GM12878 (cell line): ENCODE results near the gene NINJ1. TPM values are rescaled to one million over a fixed set of nuclear protein-coding genes. Genes with fewer than 3 reads are reported as not detected.

ENCODE experiments used
- BACH1 ChIP-seq: fragments of 450-650 bp; IDR thresholded peaks from 2 replicates; pipeline ENCODE4 v1.6.1; 2017; ENCODE audit warnings: mild to moderate bottlenecking, borderline replicate concordance
- BHLHE40 ChIP-seq, 2 experiments: fragments of 450-650 bp in 1 of 2; IDR thresholded peaks; 2 replicates each; pipeline ENCODE4 v1.6.1; 2011 to 2017; ENCODE audit warnings: low read depth in 2 of 2, borderline replicate concordance in 1 of 2, improper control_type of control experiment in 1 of 2, low read length in 1 of 2, mild to moderate bottlenecking in 1 of 2
- BMI1 ChIP-seq: fragments of 450-650 bp; IDR thresholded peaks from 2 replicates; pipeline ENCODE4 v1.6.1; 2016; ENCODE audit warnings: mild to moderate bottlenecking, moderate library complexity, borderline replicate concordance
- CREB1 ChIP-seq: IDR thresholded peaks from 2 replicates; pipeline ENCODE4 v1.6.1; 2012; ENCODE audit warnings: low read depth, mild to moderate bottlenecking, inconsistent platforms
- EGR1 ChIP-seq, 2 experiments: IDR thresholded peaks; 1 replicate in 1 of 2; 2 replicates in 1 of 2; pipeline ENCODE4 v1.6.1; 2011 to 2012; ENCODE audit warnings: low read depth in 2 of 2, low read length in 2 of 2, borderline replicate concordance in 1 of 2, mild to moderate bottlenecking in 1 of 2, moderate library complexity in 1 of 2
- ESRRA ChIP-seq: IDR thresholded peaks from 2 replicates; pipeline ENCODE4 v1.6.1; 2012; ENCODE audit warnings: mild to moderate bottlenecking, low read length, improper control_type of control experiment
- IKZF1 ChIP-seq: fragments of 450-650 bp; conservative IDR thresholded peaks from 2 replicates; pipeline ENCODE4 v1.6.1; 2017; ENCODE audit warnings: antibody characterized with exemption, mild to moderate bottlenecking
- KLF5 ChIP-seq: fragments of 450-650 bp; IDR thresholded peaks from 2 replicates; pipeline ENCODE4 v1.6.1; 2014; ENCODE audit warnings: mild to moderate bottlenecking; ENCODE audit not compliant: partially characterized antibody
- NR2F1 ChIP-seq: fragments of 450-650 bp; conservative IDR thresholded peaks from 2 replicates; pipeline ENCODE4 v1.6.1; 2017; ENCODE audit warnings: mild to moderate bottlenecking
- PAX5 ChIP-seq: IDR thresholded peaks from 2 replicates; pipeline ENCODE4 v1.6.1; 2011; ENCODE audit warnings: low read depth, low read length, borderline replicate concordance
- PBX3 ChIP-seq: IDR thresholded peaks from 2 replicates; pipeline ENCODE4 v1.6.1; 2011; ENCODE audit warnings: mild to moderate bottlenecking, low read depth, low read length, moderate library complexity; ENCODE audit not compliant: insufficient replicate concordance
- PKNOX1 ChIP-seq: fragments of 450-650 bp; IDR thresholded peaks from 2 replicates; pipeline ENCODE4 v1.6.1; 2016; ENCODE audit warnings: mild to moderate bottlenecking
- POLR2AphosphoS2 ChIP-seq: IDR thresholded peaks from 2 replicates; pipeline ENCODE4 v1.6.1; 2011; ENCODE audit warnings: low read depth, mild to moderate bottlenecking, low read length, improper control_type of control experiment, moderate library complexity
- POLR2AphosphoS5 ChIP-seq: IDR thresholded peaks from 2 replicates; pipeline ENCODE4 v1.6.1; 2011; ENCODE audit warnings: mild to moderate bottlenecking, low read length, inconsistent platforms
- POU2F2 ChIP-seq: IDR thresholded peaks from 3 replicates; pipeline ENCODE4 v1.6.1; 2011; ENCODE audit warnings: low read depth, mild to moderate bottlenecking, low read length, borderline replicate concordance
- SIN3A ChIP-seq: IDR thresholded peaks from 2 replicates; pipeline ENCODE4 v1.6.1; 2012; ENCODE audit warnings: low read depth, low read length, improper control_type of control experiment
- SMAD1 ChIP-seq: fragments of 450-650 bp; IDR thresholded peaks from 2 replicates; pipeline ENCODE4 v1.6.1; 2018; ENCODE audit warnings: mild to moderate bottlenecking, low read depth; ENCODE audit not compliant: partially characterized antibody
- SRF ChIP-seq, 2 experiments: IDR thresholded peaks; 2 replicates each; pipeline ENCODE4 v1.6.1; 2011; ENCODE audit warnings: low read depth in 2 of 2, low read length in 2 of 2, mild to moderate bottlenecking in 1 of 2, moderate library complexity in 1 of 2
- TAF1 ChIP-seq: IDR thresholded peaks from 2 replicates; pipeline ENCODE4 v1.6.1; 2011; ENCODE audit warnings: mild to moderate bottlenecking, low read depth, low read length, borderline replicate concordance
- TBL1XR1 ChIP-seq: IDR thresholded peaks from 2 replicates; pipeline ENCODE4 v1.6.1; 2012; ENCODE audit warnings: low read depth, low read length, improper control_type of control experiment
- YBX1 ChIP-seq: fragments of 450-650 bp; IDR thresholded peaks from 2 replicates; pipeline ENCODE4 v1.6.1; 2016; ENCODE audit warnings: antibody characterized with exemption
- ZNF207 ChIP-seq: fragments of 450-650 bp; IDR thresholded peaks from 2 replicates; pipeline ENCODE4 v1.6.1; 2014; ENCODE audit warnings: antibody characterized with exemption, mild to moderate bottlenecking, borderline replicate concordance
- ZNF687 ChIP-seq: fragments of 450-650 bp; IDR thresholded peaks from 2 replicates; pipeline ENCODE4 v1.6.1; 2017; ENCODE audit warnings: mild to moderate bottlenecking, moderate library complexity
- ZSCAN29 ChIP-seq: fragments of 450-650 bp; IDR thresholded peaks from 2 replicates; pipeline ENCODE4 v1.6.1; 2017; ENCODE audit warnings: mild to moderate bottlenecking, moderate library complexity
- polyA plus RNA-seq, 11 experiments: library from polyadenylated mRNA; depleted of rRNA in 4 of 11; unstranded in 6 of 11; stranded (reverse) in 5 of 11; fragments of >200 nt; fragmentation: Nextera tagmentation in 4 of 11; fragmentation: Illumina TruSeq in 1 of 11; extraction: Ambion mirVana in 4 of 11; extraction: Trizol in 1 of 11; gene quantifications; 1 replicate in 1 of 11; 2 replicates in 10 of 11; pipeline versions ENCODE4 v1.2.1 to v1.2.3, GENCODE V29; 2011 to 2016; ENCODE audit warnings: inconsistent platforms in 2 of 11, missing spikeins in 2 of 11, low read depth in 1 of 11
- total RNA-seq, 4 experiments: library from RNA; depleted of rRNA in 3 of 4; stranded (reverse); fragments of >200 nt in 3 of 4; fragmentation: Illumina TruSeq in 1 of 4; extraction: Trizol in 1 of 4; gene quantifications; 2 replicates each; pipeline versions ENCODE4 v1.2.1 to v1.2.3, GENCODE V29; 2013 to 2021

NINJ1 gene
- total and polyA plus RNA-seq, 10 of the 15 experiments (the other 5 are each of a cell fraction or from before 2014, with no cell fraction given) = 0.64 to 33.5 (median 17.1) TPM

GRCh38 chr9:93095205-93096130, 38.6 kb downstream of the NINJ1 start (continued):
- TF ChIP-seq PBX3 = peak; percentile 57
- peak in 1 of 2 experiments; percentile 92; a peak in 2 of 3 replicates for TF ChIP-seq EGR1 (IDR thresholded peaks at IDR 0.05; ENCODE audit: borderline replicate concordance in 1 of 2, low read depth in 2 of 2, low read length in 2 of 2)
- no peak for TF ChIP-seq ZSCAN29
- TF ChIP-seq BMI1 = no peak
- no peak for TF ChIP-seq SMAD1
- TF ChIP-seq PAX5 = 0 out of 2 replicates have a peak, but pooled peaks have one; percentile 6
- TF ChIP-seq YBX1 = no peak
- TF ChIP-seq BHLHE40 (IDR thresholded peaks at IDR 0.05; ENCODE audit: borderline replicate concordance in 1 of 2, low read depth in 2 of 2, low read length in 1 of 2) = peak in 1 of 2 experiments; percentile 68; a peak in 2 of 4 replicates
- TF ChIP-seq ZNF687 = peak; percentile 38; the same call in 1 of the 2 replicates
- TF ChIP-seq IKZF1 = peak; percentile 65; the same call in 1 of the 2 replicates
- peak; percentile 59; the same call in 1 of the 2 replicates for TF ChIP-seq ZNF207
- TF ChIP-seq KLF5 = peak; percentile 34
- no peak for TF ChIP-seq CREB1
- TF ChIP-seq PKNOX1 = peak; percentile 91
- TF ChIP-seq TBL1XR1 = peak; percentile 63; the same call in 1 of the 2 replicates
- TF ChIP-seq TAF1 = 0 out of 2 replicates have a peak, but pooled peaks have one; percentile 54
- TF ChIP-seq SRF (IDR thresholded peaks at IDR 0.05; ENCODE audit: low read depth in 2 of 2, low read length in 2 of 2) = 0 out of 4 replicates have a peak, but pooled peaks of 1 of the 2 experiments have one; percentile 44
- TF ChIP-seq ESRRA = peak; percentile 94
- peak; percentile 82 for TF ChIP-seq POLR2AphosphoS5
- peak; percentile 76 for TF ChIP-seq BACH1
- peak; percentile 52; the same call in 1 of the 2 replicates for TF ChIP-seq POLR2AphosphoS2
- 0 out of 3 replicates have a peak, but pooled peaks have one; percentile 7 for TF ChIP-seq POU2F2
- peak; percentile 89 for TF ChIP-seq NR2F1
- peak; percentile 57; the same call in 1 of the 2 replicates for TF ChIP-seq SIN3A
